ENCODE measurements around the gene NOTO. TPM values are rescaled to one million over a fixed set of nuclear protein-coding genes. Genes with fewer than 3 reads are reported as not detected.
"Not testable (repeated sequence)": the region's sequence is repeated elsewhere in the genome, so short reads cannot be mapped to it uniquely, and the experiment has no call there.

NOTO gene, protein sequence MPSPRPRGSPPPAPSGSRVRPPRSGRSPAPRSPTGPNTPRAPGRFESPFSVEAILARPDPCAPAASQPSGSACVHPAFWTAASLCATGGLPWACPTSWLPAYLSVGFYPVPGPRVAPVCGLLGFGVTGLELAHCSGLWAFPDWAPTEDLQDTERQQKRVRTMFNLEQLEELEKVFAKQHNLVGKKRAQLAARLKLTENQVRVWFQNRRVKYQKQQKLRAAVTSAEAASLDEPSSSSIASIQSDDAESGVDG
- not detected in 2 replicates for total RNA-seq (2014; rRNA removed; shearing (Covaris generic))
- polyA plus RNA-seq (2015; cell fraction: cytosol; rRNA removed): not detected in 2 replicates
- not detected in 2 replicates for polyA plus RNA-seq (2015; cell fraction: nucleus; rRNA removed)

DNA sequence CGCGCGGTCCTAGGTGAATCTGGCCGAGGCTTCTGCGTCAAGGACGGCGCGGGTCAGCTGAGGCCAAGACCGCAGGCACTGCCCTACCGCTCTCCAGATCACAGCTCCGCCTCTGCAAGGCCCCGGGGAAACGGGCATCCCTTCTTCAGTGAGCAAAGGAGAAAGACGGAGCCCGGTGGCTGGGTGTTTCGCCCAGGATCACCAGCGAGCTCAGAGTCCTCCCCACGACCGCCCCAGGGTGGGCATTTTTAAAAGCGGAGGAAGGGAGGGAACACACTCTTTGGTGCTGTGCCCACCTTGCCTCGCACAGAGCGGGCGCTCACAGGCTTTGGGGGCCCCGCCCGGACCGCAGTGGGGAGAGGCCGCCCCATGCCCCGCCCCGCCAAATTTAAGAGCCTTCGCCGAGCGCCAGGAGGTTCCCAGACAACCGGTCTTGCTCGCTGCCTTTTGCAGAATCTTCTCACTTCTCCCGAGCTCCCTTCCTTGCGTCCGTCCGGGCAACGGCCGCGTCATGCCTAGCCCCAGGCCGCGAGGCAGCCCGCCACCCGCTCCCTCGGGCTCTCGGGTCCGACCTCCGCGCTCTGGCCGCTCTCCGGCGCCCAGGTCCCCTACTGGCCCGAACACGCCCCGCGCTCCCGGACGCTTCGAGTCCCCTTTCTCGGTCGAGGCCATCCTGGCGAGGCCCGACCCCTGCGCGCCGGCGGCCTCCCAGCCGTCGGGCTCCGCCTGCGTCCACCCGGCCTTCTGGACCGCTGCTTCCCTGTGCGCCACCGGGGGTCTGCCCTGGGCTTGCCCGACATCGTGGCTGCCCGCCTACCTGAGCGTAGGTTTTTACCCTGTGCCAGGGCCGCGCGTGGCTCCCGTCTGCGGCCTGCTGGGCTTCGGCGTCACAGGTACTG lies at the start of gene NOTO:
Gene NOTO (plus strand): TSS at position 419 of the 899 bp plus-strand sequence. CDS start 93 bp downstream, at position 512.
- DNase-seq (ENCODE audit: low read depth, low spot score): no peak

DNA sequence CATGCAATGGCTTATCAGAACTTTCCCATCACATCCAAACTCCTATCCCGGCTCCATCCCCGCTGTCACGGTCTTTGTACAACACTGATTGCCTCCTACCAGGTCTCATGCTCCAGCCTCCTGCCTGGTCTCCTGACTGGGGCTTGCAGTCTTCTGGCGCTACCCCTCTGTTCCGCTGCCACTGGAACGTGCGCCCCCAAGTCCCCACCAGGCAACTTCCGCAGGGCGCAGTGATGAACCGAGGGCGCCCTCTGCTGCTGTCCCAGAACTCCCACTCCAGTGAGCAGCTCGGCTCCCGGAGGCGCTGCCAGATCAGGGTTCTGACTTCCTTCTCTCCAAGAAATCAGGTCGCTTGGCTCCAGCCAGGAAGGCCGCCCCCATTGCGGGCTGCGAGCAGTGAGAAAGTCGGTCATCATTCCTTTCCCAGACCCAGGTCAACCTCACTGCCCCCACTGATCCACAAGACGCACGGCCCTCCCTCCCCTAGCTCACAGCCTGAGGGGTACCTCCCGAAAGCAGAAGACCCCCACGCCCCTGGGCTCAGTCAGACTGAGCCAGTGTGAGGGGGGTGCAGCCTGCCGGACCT lies 45.7 kb upstream of the NOTO start:
- peak; percentile 77 for DNase-seq (ENCODE audit: low read depth, low spot score)
- in situ Hi-C loops (cut with HindIII; ENCODE audit: low pct_unique_long_range_greater_than_20kb, low sequenced_read_pairs): no loop called here

More for the DNA sequence above, at the start of gene NOTO:
- in situ Hi-C loops (cut with HindIII; ENCODE audit: low pct_unique_long_range_greater_than_20kb, low sequenced_read_pairs): no loop called here

DNA sequence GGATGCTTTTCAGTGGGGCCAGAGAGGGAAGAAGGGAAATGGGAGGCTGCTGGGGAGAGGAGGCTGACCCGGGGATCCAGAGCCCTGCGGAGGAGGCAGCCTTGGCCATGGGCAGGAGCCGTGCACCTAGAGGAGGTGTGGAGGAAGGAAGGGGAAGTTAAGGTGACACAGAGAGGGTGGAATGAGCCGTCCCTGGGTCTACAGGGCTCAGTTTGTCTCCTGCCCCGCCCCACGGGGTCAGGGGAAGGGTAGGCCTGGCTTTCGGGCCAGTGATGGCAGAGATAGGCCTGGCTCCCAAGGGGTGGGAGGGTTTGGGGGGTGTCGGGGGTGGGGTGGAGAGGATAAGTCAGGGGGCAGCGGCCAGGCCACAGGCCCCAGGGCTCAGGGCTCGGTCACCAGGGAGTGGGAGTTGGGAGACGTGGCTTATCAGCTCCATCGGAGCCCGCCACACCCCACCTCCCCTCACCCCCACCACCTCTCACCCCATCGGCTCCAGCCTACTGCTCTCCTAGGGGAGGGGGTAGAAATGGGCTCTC lies 39.5 kb upstream of the NOTO start:
- in situ Hi-C loops (cut with HindIII; ENCODE audit: low pct_unique_long_range_greater_than_20kb, low sequenced_read_pairs): no loop called here
- no peak for DNase-seq (ENCODE audit: low read depth, low spot score)

DNA sequence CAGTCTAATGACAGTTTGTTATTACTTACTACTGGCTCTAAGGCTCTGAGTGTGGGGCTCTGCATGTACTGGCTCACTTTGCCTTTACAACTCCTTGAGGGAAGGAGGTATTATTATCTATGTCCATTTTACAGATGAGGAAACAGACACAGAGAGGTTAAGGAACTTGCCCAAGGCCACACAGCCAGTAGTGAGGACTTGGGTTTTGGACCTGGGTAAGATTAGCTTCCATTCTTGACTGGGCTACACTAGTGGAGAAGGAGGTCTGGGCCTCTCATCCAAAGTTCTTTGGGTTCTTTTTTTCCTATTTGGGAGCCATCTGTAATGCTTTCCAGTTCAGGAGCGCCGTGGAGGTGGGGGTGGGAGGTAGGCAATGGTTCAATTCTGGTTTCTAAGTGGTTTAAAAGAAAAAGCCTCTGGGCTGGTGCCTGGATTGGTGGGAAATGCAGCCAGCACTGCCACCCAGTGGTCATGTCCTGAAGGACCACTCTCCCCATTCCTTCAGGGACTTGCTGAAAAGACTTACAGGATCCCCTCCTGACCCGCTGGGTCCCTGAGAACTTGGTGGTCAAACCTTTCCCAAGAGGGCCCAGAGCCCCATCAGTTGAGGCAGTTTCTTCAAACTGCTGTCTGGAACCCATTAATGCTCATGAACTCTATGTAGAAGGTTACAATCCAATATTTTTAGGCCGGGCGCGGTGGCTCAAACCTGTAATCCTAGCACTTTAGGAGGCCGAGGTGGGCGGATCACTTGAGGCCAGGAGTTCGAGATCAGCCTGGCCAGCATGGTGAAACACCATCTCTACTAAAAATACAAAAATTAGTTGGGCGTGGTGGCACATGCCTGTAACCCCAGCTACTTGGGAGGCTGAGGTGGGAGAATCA lies 38.6 kb upstream of the NOTO start:
- DNase-seq (ENCODE audit: low read depth, low spot score): peak; percentile 87
- in situ Hi-C loops (cut with HindIII; ENCODE audit: low pct_unique_long_range_greater_than_20kb, low sequenced_read_pairs): no loop called here

DNA sequence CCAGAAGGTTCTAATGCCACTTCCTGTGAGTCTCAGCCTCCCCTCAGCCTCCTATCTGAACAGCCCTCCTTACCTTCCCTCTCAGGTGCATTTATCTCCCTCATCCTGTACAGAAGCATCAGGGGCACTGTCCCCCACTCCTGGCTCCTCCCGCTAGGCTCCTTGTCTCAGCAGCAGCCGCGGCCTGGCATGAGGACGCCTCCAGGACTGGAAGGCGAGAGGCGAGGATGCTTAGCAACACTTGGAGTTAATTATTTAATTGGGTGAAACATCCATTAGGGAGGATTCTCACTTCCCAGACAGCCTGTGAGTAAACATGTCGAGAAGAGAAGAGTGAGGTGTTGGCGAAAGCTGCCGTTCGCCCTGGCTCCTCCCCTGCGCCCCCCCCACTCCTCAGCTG lies 36.4 kb upstream of the NOTO start:
- DNase-seq (ENCODE audit: low read depth, low spot score); in situ Hi-C loops (cut with HindIII; ENCODE audit: low pct_unique_long_range_greater_than_20kb, low sequenced_read_pairs): not testable (repeated sequence)

DNA sequence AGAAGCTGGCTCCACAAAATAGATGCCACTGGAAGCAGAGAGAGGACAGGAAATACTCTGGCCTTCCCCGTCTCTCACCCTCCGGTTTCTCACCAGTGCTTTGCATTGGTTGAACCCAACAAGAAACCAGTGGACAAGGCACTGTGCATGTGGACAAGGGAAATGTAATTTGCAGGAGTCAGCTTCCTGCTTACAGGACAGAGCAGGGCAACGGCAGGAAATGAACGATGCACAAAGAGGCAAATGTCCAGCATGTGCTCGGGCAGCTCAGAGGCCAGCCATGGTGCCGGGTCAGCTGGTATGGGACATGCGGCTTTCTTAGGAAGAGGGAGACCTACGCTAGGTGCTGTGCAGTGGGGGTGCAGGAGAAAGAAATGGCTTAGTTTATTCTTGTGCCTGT lies 35.6 kb upstream of the NOTO start:
- in situ Hi-C loops (cut with HindIII; ENCODE audit: low pct_unique_long_range_greater_than_20kb, low sequenced_read_pairs); DNase-seq (ENCODE audit: low read depth, low spot score): not testable (repeated sequence)

DNA sequence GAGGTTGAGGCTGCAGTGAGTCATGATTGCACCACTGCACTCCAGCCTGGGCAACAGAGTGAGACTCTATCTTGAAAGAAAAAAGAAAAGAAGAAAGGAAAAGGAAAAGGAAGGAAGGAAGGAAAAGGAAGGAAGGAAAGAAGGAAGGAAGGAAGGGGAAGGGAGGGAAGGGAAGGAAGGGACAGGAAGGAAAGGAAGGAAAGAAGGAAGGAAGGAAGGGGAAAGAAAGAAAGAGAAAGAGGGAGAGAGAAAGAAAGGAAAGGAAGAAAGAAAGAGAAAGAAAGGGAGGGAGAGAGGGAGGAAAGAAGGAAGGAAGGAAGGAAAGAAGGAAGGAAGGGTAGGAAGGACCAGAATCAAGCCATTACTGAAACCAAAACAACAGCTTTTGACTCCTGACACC lies 34.0 kb upstream of the NOTO start:
- DNase-seq (ENCODE audit: low read depth, low spot score); in situ Hi-C loops (cut with HindIII; ENCODE audit: low pct_unique_long_range_greater_than_20kb, low sequenced_read_pairs): not testable (repeated sequence)

DNA sequence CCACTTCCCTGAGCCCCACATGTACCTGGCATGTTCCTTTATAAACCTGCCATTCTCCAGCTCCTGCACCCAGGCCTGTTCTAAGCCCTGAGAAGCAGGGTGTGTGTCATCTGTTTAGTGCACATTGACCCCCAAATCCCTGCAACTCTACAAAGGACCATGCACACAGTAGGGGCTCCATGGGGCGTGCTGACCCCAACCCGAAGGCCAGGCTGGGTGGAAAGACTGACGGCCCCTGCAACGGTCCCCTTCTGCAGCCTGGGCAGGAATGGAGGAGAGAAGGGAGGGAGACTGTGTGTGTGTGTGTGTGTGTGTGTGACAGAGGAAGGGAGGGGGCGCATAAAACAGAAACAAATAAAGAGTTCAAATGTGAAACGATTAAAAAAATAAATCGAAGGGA lies 32.0 kb upstream of the NOTO start:
- in situ Hi-C loops (cut with HindIII; ENCODE audit: low pct_unique_long_range_greater_than_20kb, low sequenced_read_pairs); DNase-seq (ENCODE audit: low read depth, low spot score): not testable (repeated sequence)

DNA sequence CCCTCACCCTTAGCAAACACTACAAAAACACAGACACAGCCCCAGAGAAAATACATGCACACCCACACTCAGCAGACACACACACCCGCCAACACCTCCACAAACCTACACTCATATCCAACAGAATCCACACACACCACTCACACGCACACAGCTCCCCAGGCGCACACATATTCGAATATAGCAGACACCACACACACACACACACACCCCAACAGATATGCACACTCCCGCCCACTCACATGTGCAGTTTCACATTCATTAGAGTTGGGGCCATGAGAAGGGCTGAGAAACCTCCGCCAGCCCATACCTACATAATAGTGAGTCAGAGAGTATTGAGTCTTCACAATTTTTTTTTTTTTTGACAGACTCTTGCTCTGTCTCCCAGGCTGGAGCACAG lies 29.4 kb upstream of the NOTO start:
- no peak for DNase-seq (ENCODE audit: low read depth, low spot score)
- in situ Hi-C loops (cut with HindIII; ENCODE audit: low pct_unique_long_range_greater_than_20kb, low sequenced_read_pairs): no loop called here

DNA sequence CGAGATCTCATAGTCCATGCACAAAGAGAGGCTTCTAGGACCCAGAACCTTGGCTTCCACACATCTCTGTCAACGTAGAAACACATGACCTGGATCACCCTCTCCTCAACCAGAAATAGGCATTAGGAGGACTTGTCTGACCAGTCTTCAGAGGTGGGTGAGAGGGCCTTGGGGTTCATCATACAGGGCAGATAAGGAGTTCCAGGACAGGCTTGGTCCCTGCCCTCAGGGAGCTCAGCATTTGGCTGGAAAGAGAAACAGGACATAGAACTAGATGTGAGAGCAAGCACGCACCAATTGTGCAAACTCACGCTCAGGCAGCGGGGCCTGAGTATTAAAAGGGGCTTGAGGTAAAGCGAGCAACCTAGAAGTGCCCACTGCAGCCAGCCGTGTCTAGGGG lies 28.6 kb upstream of the NOTO start:
- in situ Hi-C loops (cut with HindIII; ENCODE audit: low pct_unique_long_range_greater_than_20kb, low sequenced_read_pairs): no loop called here
- DNase-seq (ENCODE audit: low read depth, low spot score): no peak

DNA sequence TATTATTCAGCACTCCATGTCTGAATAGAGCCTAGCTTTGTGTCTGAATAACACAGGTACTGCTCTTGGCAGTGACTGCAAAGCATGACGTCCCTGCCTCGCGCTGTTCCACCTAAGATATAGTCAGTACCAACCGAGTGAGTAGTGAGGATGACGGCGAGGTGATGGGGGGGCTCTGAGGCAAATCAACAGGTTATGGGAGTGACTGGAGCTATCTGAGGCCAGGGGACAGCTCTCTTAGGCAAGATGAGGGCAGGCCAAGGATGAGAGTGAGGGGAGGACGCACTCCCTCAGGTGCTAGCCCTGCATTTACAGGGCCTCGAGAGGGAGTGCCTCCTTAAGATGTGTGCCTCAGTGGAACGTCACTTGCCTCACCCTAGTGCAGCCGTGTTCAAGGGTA lies 28.1 kb upstream of the NOTO start:
- in situ Hi-C loops (cut with HindIII; ENCODE audit: low pct_unique_long_range_greater_than_20kb, low sequenced_read_pairs): no loop called here

DNA sequence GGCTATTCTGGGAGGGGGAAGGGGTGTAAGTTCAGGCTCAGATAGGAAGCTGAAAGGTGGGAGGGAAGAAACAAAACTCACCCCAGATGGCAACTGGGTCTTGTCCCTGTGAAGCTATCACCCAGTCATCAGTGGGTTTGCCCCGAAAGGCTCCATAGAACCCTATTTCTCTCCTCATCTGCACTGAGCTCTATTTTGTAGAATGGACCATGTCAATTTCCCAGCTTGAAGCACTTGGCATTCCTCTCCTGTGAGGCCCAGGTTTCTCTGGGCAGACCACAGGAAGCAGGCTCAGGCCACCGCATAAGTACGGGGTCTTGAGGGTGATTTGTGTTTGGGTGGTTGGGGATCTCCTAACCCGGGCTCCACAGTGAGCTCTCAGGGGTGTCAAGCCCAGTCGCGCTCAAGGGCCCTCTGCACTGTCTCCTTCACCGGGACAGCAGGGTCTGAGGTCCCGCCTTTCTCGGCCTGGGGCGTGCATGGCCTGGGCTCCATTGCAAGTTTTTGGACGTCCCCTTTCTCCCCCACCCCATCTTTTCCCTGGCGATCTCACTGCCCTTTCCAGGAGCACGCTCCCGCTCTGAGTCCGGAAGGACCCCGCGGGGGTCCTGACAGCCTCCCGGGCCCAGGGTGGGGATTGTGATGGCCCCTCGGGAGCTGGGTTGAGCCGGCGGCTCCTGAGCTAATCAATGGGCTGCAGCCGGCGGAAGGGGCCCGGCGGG lies 27.3 kb upstream of the NOTO start:
- DNase-seq (ENCODE audit: low read depth, low spot score): no peak
- in situ Hi-C loops (cut with HindIII; ENCODE audit: low pct_unique_long_range_greater_than_20kb, low sequenced_read_pairs): no loop called here

More for the DNA sequence above, 28.1 kb upstream of the NOTO start:
- DNase-seq (ENCODE audit: low read depth, low spot score): no peak

DNA sequence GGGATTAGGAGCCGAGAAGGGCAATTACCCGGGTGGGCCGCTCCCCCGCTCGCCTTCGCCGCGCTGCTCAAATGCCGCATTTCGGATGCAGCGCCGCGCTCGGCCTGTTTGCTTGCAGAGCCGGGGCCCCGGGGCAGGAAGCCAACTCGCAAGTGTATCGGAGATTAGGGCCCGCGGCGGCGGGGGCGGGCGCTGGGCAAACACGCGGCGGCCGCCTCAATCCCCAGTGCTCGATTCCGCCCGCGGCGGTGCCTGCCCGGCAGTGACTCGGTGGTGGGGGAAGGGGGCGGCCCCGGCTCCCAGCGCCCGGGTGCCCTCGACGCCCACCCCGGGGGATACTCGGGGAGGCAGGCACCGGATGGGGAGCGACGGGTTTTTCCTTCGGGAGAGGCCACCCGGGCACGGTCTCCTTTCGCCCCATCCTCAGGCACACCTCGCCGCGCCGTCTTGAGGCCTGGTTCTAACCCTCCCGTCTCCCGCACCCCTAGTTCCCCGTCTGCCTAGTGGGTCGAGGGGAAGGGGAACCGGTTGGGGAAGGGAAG lies 26.6 kb upstream of the NOTO start:
- DNase-seq (ENCODE audit: low read depth, low spot score): no peak
- in situ Hi-C loops (cut with HindIII; ENCODE audit: low pct_unique_long_range_greater_than_20kb, low sequenced_read_pairs): no loop called here

DNA sequence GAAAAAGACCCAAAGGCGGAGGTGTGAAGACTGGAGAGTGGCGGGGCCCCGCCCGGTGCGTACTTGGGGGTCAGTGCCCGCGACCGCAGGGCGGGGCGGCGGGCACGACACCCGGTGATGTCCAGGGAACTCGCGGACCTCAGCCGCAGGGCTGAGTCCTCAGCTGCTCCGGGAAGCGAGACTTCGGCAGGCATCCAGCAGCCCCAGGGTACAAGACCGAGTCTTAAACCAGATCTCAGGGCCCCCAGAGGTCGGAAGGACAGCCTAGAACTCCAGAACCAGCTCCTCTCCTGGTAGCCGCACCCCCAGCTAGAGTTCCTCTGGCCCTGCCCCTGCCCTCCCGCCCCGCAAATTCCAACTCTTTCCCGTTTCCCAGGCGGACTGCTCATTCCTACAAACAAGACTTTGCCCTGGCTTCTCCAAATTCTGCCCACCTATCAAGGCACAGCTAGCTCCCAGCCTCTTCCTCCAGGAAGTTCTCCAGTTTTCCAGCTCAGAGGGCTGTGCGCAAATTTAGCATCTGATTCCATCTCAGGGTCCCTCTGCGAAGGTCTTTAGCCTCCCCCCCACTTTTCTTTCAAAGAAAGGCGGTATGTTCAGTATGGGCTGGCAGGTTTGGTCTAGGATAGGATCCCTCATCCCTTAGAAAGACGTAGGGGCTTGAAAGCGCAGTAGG lies 26.0 kb upstream of the NOTO start:
- in situ Hi-C loops (cut with HindIII; ENCODE audit: low pct_unique_long_range_greater_than_20kb, low sequenced_read_pairs): no loop called here
- DNase-seq (ENCODE audit: low read depth, low spot score): no peak

DNA sequence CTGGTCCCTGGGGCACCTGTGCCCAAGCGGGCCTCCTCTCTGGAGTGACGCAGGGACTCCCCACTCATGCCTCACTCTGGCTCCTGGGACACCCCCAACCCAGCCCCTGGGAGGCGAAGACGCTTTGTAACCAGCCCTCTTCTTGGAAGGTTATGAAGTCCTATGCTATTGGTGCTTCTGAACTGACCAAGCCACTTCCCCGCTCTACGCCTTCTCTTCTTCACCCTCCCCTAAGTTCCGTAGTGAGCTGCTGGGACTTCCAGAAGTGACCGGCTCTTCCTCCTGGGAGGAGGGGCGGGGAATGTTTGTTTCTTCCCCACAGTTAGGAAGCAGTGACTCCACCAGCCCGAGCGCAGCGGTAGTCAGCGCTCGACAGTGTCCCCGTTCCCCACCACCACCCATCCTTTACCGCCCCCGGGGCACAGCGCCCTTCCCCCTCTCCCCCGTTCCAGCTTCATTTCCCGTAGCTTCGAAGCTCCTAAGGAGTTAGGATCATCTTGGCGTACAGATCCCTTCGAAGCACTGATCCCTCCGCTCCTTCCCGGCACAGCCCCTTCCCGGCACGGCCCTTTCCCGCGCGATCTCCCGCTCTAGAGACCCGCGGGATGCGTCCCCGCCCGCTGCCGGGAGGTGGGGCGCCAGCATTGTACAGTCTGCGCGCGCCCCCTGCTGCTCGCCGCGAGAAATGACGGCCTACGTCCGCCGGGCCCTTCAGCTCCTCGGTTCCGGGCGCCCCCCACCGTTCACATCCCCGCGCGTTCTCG lies 25.3 kb upstream of the NOTO start:
- in situ Hi-C loops (cut with HindIII; ENCODE audit: low pct_unique_long_range_greater_than_20kb, low sequenced_read_pairs): no loop called here
- peak; percentile 87 for DNase-seq (ENCODE audit: low read depth, low spot score)

Measured in SK-MEL-5 (cell line).